ENCODE results near the gene TRMT10C. TPM values are rescaled to one million over a fixed set of nuclear protein-coding genes. Genes with fewer than 3 reads are reported as not detected.

Gene TRMT10C
- total RNA-seq, 1 donor from 2014 or later: 85.9 TPM

DNA sequence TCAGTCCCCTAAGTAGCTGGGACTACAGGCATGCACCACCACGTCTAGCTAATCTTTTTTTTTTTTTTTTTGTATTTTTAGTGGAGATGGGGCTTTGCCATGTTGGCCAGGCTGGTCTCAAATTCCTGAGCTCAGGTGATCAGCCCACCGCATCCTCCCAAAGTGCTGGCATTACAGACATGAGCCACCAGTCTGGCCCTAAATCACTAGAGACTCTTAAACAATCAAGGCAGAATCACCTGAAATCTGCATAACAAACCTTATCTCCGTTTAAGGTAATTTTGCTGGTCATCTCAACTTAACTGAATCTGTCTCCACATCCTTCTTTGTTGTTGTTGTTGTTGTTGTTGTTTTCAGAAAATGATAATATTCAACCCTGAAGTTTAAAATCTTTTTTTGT lies 5.6 kb upstream of the TRMT10C start:
- H3K9me3 ChIP-seq (ENCODE audit: low read depth): no peaks in the 10 kb centered on the region
- DNase-seq (ENCODE audit: low spot score): no peak
- no peaks in the 10 kb centered on the region for H3K36me3 ChIP-seq
- no peaks in the 10 kb centered on the region for H3K4me1 ChIP-seq
- peaks cover 9% of the 10 kb centered on the region for H3K9me3 Mint-ChIP-seq
- no peaks in the 10 kb centered on the region for H4K20me1 ChIP-seq (ENCODE audit: low read depth)
- TF ChIP-seq EZH2phosphoT487 (IDR thresholded peaks at IDR 0.05) (no peak), EZH2 (IDR thresholded peaks at IDR 0.05) (no peak)
- TF ChIP-seq, protein P1, sequence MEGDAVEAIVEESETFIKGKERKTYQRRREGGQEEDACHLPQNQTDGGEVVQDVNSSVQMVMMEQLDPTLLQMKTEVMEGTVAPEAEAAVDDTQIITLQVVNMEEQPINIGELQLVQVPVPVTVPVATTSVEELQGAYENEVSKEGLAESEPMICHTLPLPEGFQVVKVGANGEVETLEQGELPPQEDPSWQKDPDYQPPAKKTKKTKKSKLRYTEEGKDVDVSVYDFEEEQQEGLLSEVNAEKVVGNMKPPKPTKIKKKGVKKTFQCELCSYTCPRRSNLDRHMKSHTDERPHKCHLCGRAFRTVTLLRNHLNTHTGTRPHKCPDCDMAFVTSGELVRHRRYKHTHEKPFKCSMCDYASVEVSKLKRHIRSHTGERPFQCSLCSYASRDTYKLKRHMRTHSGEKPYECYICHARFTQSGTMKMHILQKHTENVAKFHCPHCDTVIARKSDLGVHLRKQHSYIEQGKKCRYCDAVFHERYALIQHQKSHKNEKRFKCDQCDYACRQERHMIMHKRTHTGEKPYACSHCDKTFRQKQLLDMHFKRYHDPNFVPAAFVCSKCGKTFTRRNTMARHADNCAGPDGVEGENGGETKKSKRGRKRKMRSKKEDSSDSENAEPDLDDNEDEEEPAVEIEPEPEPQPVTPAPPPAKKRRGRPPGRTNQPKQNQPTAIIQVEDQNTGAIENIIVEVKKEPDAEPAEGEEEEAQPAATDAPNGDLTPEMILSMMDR (IDR thresholded peaks at IDR 0.05): no peak
- H3F3A ChIP-seq (ENCODE audit: low read depth): peaks cover 4% of the 10 kb centered on the region
- H3K27me3 ChIP-seq: peaks cover 5% of the 10 kb centered on the region
- H3K27me3 Mint-ChIP-seq (ENCODE audit: insufficient read depth, low read depth): no peaks in the 10 kb centered on the region
- H3K36me3 Mint-ChIP-seq: no peaks in the 10 kb centered on the region
- H3K27ac Mint-ChIP-seq: no peak overlapping the region
- no peak overlapping the region for H3K4me2 ChIP-seq
- H3K4me3 ChIP-seq: no peak overlapping the region
- H3K27ac ChIP-seq: no peak overlapping the region
- H3K4me1 Mint-ChIP-seq: no peaks in the 10 kb centered on the region
- no peak overlapping the region for H3K9ac ChIP-seq
- H3K79me2 ChIP-seq (ENCODE audit: low read depth): no peaks in the 10 kb centered on the region
- no peak overlapping the region for H2AFZ ChIP-seq (replicated peaks)
- no peak overlapping the region for H3K4me3 Mint-ChIP-seq

DNA sequence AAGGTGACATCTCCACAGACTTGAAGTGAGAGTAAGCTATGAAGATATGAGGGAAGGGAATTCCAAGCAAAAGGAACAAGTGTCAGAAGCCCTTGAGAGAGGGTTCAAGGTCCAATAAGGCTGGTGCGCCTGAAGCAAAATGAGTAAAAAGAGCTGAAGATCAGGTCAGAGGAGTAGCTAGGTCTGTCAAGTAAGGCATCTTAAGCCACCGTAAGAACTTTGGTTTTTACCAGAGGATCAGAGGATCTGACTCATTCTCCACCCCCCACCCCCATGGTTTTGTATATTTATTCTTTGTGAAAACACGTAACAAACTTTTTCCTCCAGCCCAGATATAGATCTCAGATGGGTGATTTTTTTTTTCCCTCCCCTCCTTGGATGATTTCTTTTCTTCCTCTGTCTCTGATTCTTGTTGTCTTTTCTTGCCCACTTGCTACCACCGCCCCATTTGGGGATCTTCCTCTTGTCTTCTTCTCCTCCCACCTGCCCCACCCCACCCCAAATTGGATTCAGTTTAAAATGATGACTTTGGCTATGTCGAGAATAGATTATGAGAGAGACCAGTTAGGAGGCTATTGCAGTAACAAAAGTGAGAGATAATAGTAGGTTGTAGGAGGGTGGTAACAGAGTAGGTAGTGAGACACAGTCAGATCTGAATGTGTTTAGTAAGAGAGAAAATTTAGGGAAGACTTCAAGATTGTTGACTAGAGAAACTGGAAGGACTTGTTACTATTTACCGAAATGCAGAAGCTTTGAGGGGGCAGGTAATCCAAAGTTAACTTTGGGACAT lies 6.1 kb downstream of the TRMT10C start:
- H3K9ac ChIP-seq: no peak overlapping the region
- Mint-ChIP-seq H3K36me3 (peaks cover 19% of the 10 kb centered on the region), H3K4me3 (no peak overlapping the region), H3K4me1 (peaks cover 11% of the 10 kb centered on the region), H3K27ac (no peak overlapping the region), H3K9me3 (no peaks in the 10 kb centered on the region), H3K27me3 (ENCODE audit: insufficient read depth, low read depth) (no peaks in the 10 kb centered on the region)
- peaks cover 47% of the 10 kb centered on the region for H4K20me1 ChIP-seq (ENCODE audit: low read depth)
- no peak overlapping the region for H2AFZ ChIP-seq (replicated peaks)
- peaks cover 6% of the 10 kb centered on the region for H3K4me1 ChIP-seq
- H3K4me2 ChIP-seq: no peak overlapping the region
- H3K9me3 ChIP-seq (ENCODE audit: low read depth): no peaks in the 10 kb centered on the region
- H3K27ac ChIP-seq: no peak overlapping the region
- H3K36me3 ChIP-seq: peaks cover 26% of the 10 kb centered on the region
- H3K27me3 ChIP-seq: no peaks in the 10 kb centered on the region
- no peak for DNase-seq (ENCODE audit: low spot score)
- H3K79me2 ChIP-seq (ENCODE audit: low read depth): peaks cover 42% of the 10 kb centered on the region
- no peak for TF ChIP-seq EZH2 (IDR thresholded peaks at IDR 0.05)
- no peak for TF ChIP-seq EZH2phosphoT487 (IDR thresholded peaks at IDR 0.05)
- TF ChIP-seq, protein P1 (IDR thresholded peaks at IDR 0.05): no peak
- H3F3A ChIP-seq (ENCODE audit: low read depth): peaks cover 45% of the 10 kb centered on the region
- H3K4me3 ChIP-seq: no peak overlapping the region

DNA sequence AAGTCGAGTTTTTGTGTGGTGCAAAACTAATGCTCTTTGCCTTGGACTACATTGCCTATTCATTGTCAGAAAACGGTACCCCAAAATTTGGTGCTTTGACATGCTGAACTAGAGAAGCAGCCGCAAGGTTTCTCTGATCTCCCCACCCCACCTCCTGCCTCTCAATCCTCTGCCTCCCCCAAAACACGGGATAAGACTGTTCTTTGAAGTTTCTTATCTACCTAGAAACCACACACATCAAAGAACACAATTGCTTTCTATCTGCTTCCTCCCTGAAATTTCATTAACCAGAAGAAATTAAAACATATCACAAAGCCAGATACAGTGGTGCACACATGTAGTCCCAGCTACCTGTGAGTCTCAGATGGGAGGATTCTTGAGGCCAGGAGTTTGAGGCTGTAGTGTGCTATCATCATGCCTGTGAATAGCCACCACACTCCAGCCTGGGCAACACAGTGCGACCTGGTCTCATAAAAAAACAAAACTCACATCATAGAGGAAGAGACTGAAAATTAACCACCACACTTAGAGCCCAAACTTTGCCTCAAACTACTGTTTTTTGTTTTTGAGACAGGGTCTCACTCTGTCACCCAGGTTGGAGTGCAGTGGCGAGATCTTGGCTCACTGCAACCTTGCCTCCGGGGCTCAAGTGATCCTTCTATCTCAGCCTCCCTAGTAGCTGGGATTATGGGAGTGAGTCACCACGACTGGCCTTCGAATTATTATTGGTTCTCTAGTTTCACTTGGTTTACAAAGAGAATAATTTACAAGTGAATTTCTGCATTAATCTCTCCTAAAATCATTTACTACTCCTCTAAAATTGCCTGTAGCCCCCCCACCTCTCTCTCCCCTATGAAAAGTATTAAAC lies 9.6 kb downstream of the TRMT10C start:
- Histone ChIP-seq H3K4me2 (no peak overlapping the region), H4K20me1 (ENCODE audit: low read depth) (peaks cover 26% of the 10 kb centered on the region), H2AFZ (replicated peaks) (no peak overlapping the region), H3F3A (ENCODE audit: low read depth) (peaks cover 35% of the 10 kb centered on the region), H3K9ac (no peak overlapping the region), H3K27ac (no peak overlapping the region), H3K27me3 (no peaks in the 10 kb centered on the region), H3K4me1 (peaks cover 4% of the 10 kb centered on the region), H3K9me3 (ENCODE audit: low read depth) (no peaks in the 10 kb centered on the region), H3K79me2 (ENCODE audit: low read depth) (peaks cover 29% of the 10 kb centered on the region), H3K36me3 (peaks cover 2% of the 10 kb centered on the region), H3K4me3 (no peak overlapping the region)
- DNase-seq (ENCODE audit: low spot score): no peak
- Mint-ChIP-seq H3K4me1 (peaks cover 14% of the 10 kb centered on the region), H3K9me3 (no peaks in the 10 kb centered on the region), H3K36me3 (peaks cover 11% of the 10 kb centered on the region), H3K4me3 (no peak overlapping the region), H3K27me3 (ENCODE audit: insufficient read depth, low read depth) (no peaks in the 10 kb centered on the region), H3K27ac (no peak overlapping the region)
- no peak for TF ChIP-seq EZH2 (IDR thresholded peaks at IDR 0.05)
- TF ChIP-seq, protein P1 (IDR thresholded peaks at IDR 0.05): no peak
- no peak for TF ChIP-seq EZH2phosphoT487 (IDR thresholded peaks at IDR 0.05)
